Activated CD4-positive, CD25-positive, alpha-beta regulatory T cell treated with anti-CD3 and anti-CD28 coated beads, Interleukin-2, amount 50 U/mL, for 72 hours (primary cell): ENCODE data around the gene ADPRH.
"Not testable (repeated sequence)": the region's sequence is repeated elsewhere in the genome, so short reads cannot be mapped to it uniquely, and the experiment has no call there.

Experiments
- DNase-seq: peaks from one replicate; pipeline ENCODE4 v3.0.0; 2021

The ADPRH gene

GRCh38 chr3:119579366-119580066 is at the start of gene ADPRH:
ADPRH (plus strand) TSS chr3:119579492; CDS start chr3:119582170, 2,678 bp downstream.
- DNase-seq = peak; percentile 78

GRCh38 chr3:119529883-119530282 is 49.4 kb upstream of the ADPRH start:
- no peak for DNase-seq

- no peak for DNase-seq
Measured at GRCh38 chr3:119530456-119530855, 48.8 kb upstream of the ADPRH start.

- DNase-seq = no peak
Measured at GRCh38 chr3:119531151-119531550, 48.1 kb upstream of the ADPRH start.

- no peak for DNase-seq
Measured at GRCh38 chr3:119534296-119534695, 45.0 kb upstream of the ADPRH start.

GRCh38 chr3:119536757-119537156 is 42.5 kb upstream of the ADPRH start:
- no peak for DNase-seq

GRCh38 chr3:119538772-119539171 is 40.5 kb upstream of the ADPRH start:
- no peak for DNase-seq

GRCh38 chr3:119541547-119541946 is 37.7 kb upstream of the ADPRH start:
- no peak for DNase-seq

- DNase-seq = no peak
Measured at GRCh38 chr3:119542168-119542767, 37.0 kb upstream of the ADPRH start.

GRCh38 chr3:119543147-119543546 is 36.1 kb upstream of the ADPRH start:
- DNase-seq = no peak

- DNase-seq = no peak
Measured at GRCh38 chr3:119547227-119547626, 32.1 kb upstream of the ADPRH start.

- no peak for DNase-seq
Measured at GRCh38 chr3:119548341-119548740, 31.0 kb upstream of the ADPRH start.

- no peak for DNase-seq
Measured at GRCh38 chr3:119550192-119550910, 28.9 kb upstream of the ADPRH start.

- no peak for DNase-seq
Measured at GRCh38 chr3:119551598-119551997, 27.7 kb upstream of the ADPRH start.

GRCh38 chr3:119552928-119553327 is 26.4 kb upstream of the ADPRH start:
- DNase-seq = not testable (repeated sequence)

GRCh38 chr3:119553823-119554415 is 25.4 kb upstream of the ADPRH start:
- no peak for DNase-seq

- DNase-seq = no peak
Measured at GRCh38 chr3:119555309-119555735, 24.0 kb upstream of the ADPRH start.

GRCh38 chr3:119555929-119556328 is 23.4 kb upstream of the ADPRH start:
- no peak for DNase-seq

- DNase-seq = no peak
Measured at GRCh38 chr3:119557192-119557876, 22.0 kb upstream of the ADPRH start.

- no peak for DNase-seq
Measured at GRCh38 chr3:119557877-119558269, 21.4 kb upstream of the ADPRH start.

GRCh38 chr3:119558626-119559317 is 20.5 kb upstream of the ADPRH start:
- DNase-seq = no peak

GRCh38 chr3:119559441-119559963 is 19.8 kb upstream of the ADPRH start, which contains the start of gene CD80:
CD80 (minus strand) TSS chr3:119559614; CDS start chr3:119557728, 1,886 bp downstream.
- peak; percentile 57 for DNase-seq
